ENCODE data around the gene SIVA1.

SIVA1 gene

DNA sequence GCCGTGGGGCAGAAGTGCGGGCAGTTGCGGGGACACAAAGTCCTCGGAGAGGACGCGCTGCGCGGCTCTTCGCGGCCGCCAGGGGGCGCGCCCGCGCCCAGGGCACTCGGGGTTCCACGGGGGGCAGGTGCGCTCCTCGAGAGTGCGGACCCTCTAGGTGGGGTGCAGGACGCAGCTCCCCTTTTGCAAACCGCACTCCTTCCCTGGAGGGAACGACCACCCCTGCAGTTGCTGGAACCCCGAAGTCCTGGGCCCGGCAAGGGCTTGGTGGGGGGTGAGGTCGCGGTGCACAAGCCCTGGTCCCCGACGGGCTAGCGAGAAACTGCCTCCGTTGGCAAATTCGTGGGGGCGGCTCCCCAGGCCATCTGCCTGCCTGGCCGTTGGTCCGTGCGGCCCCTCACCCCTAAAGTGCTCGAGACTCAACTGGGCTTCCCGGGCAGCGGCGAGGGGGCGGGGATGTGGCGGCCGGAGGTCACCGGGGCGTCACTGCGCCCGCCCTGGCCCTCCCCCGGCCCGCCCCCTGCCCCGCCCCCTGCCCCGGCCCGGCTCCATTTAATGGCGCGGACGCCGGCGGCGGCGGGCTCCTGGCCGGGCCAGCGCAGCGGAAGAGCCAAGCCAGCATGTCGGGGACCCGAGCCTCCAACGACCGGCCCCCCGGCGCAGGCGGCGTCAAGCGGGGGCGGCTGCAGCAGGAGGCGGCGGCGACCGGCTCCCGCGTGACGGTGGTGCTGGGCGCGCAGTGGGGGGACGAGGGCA is 29.1 kb upstream of the SIVA1 start, which contains the start of gene ADSS1:
TSS of gene ADSS1 (plus strand) at position 579 of the 756 bp plus-strand sequence. CDS start at position 621, 42 bp downstream.
- Histone ChIP-seq H3K27me3 (ENCODE audit: low read length) (no peaks in the 10 kb centered on the region), H3K4me3 (ENCODE audit: insufficient read depth, low read length, poor library complexity, severe bottlenecking) (peak within 1 kb of the TSS; percentile 56), H4K20me1 (ENCODE audit: low read depth, low read length) (no peaks in the 10 kb centered on the region), H3K9ac (ENCODE audit: low read length) (peak within 1 kb of the TSS; percentile 45; the same call in 1 of the 2 replicates), H3K9me2 (replicated peaks; ENCODE audit: insufficient read depth, low read length) (no peaks in the 10 kb centered on the region), H3F3A (ENCODE audit: insufficient read depth) (no peaks in the 10 kb centered on the region), H3K4me2 (ENCODE audit: low read depth, low read length, poor library complexity, severe bottlenecking) (peak within 1 kb of the TSS; percentile 67), H3K36me3 (ENCODE audit: low read length) (no peaks in the 10 kb centered on the region), H3K79me2 (ENCODE audit: insufficient read depth, low read length) (no peaks in the 10 kb centered on the region), H3K9me3 (ENCODE audit: insufficient read depth, low read length) (no peaks in the 10 kb centered on the region), H2AFZ (ENCODE audit: low read depth, low read length, severe bottlenecking) (peak within 1 kb of the TSS; percentile 68), H3K27ac (ENCODE audit: low read depth, low read length) (no peak within 1 kb of the TSS)
- no peak for TF ChIP-seq EZH2phosphoT487 (conservative IDR thresholded peaks at IDR 0.05; ENCODE audit: low read length)
- TF ChIP-seq CTCF (IDR thresholded peaks at IDR 0.05; ENCODE audit: insufficient read depth, low read length, poor library complexity, severe bottlenecking) = peak; percentile 94

DNA sequence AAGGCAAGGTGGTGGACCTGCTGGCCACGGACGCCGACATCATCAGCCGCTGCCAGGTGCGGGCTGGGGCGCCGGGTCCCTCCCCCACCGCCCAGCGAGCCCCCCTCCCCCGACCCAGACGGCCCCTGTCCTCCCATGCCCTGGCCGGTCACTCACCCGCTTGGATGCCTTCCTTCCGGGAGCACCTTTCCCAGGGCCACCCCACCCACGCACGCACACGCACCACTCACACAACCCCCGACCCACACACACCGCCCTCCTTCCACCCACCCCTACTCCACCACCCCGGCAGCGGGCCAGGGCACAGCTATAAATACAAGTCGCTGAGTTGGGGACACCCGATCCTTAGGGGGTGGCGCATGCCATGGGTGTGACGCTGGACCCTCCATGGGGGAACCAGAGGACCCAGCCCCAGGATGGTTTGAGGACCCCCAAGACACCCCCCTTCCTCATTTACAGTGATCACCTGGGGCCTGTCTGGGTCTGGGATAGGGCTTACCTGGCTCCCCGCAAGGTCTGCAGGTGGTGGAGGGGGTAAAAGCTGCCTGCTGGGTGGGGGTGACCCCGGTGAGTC is 28.5 kb upstream of the SIVA1 start:
- TF ChIP-seq CTCF (IDR thresholded peaks at IDR 0.05; ENCODE audit: insufficient read depth, low read length, poor library complexity, severe bottlenecking) = no peak
- TF ChIP-seq EZH2phosphoT487 (conservative IDR thresholded peaks at IDR 0.05; ENCODE audit: low read length) = no peak
- no peaks in the 10 kb centered on the region for H3K9me2 ChIP-seq (replicated peaks; ENCODE audit: insufficient read depth, low read length)
- no peaks in the 10 kb centered on the region for H4K20me1 ChIP-seq (ENCODE audit: low read depth, low read length)
- H3K36me3 ChIP-seq (ENCODE audit: low read length) = no peaks in the 10 kb centered on the region
- no peaks in the 10 kb centered on the region for H3K9me3 ChIP-seq (ENCODE audit: insufficient read depth, low read length)
- H3K4me3 ChIP-seq (ENCODE audit: insufficient read depth, low read length, poor library complexity, severe bottlenecking) = peak overlapping the region; percentile 56
- peak overlapping the region; percentile 67 for H3K4me2 ChIP-seq (ENCODE audit: low read depth, low read length, poor library complexity, severe bottlenecking)
- H3K79me2 ChIP-seq (ENCODE audit: insufficient read depth, low read length) = no peaks in the 10 kb centered on the region
- no peak overlapping the region for H3K27ac ChIP-seq (ENCODE audit: low read depth, low read length)
- H3K9ac ChIP-seq (ENCODE audit: low read length) = peak overlapping the region; percentile 45; the same call in 1 of the 2 replicates
- H3K27me3 ChIP-seq (ENCODE audit: low read length) = no peaks in the 10 kb centered on the region
- H2AFZ ChIP-seq (ENCODE audit: low read depth, low read length, severe bottlenecking) = no peak overlapping the region
- H3F3A ChIP-seq (ENCODE audit: insufficient read depth) = no peaks in the 10 kb centered on the region

GRCh38 chr14:104724981-104725771 is 27.8 kb upstream of the SIVA1 start:
- Histone ChIP-seq H3F3A (ENCODE audit: insufficient read depth) (no peaks in the 10 kb centered on the region), H3K9me3 (ENCODE audit: insufficient read depth, low read length) (no peaks in the 10 kb centered on the region), H2AFZ (ENCODE audit: low read depth, low read length, severe bottlenecking) (no peak overlapping the region), H3K79me2 (ENCODE audit: insufficient read depth, low read length) (no peaks in the 10 kb centered on the region), H3K27me3 (ENCODE audit: low read length) (no peaks in the 10 kb centered on the region), H3K4me2 (ENCODE audit: low read depth, low read length, poor library complexity, severe bottlenecking) (no peak overlapping the region), H3K36me3 (ENCODE audit: low read length) (no peaks in the 10 kb centered on the region), H4K20me1 (ENCODE audit: low read depth, low read length) (no peaks in the 10 kb centered on the region), H3K4me3 (ENCODE audit: insufficient read depth, low read length, poor library complexity, severe bottlenecking) (no peak overlapping the region), H3K27ac (ENCODE audit: low read depth, low read length) (no peak overlapping the region), H3K9ac (ENCODE audit: low read length) (no peak overlapping the region), H3K9me2 (replicated peaks; ENCODE audit: insufficient read depth, low read length) (no peaks in the 10 kb centered on the region)
- TF ChIP-seq EZH2phosphoT487 (conservative IDR thresholded peaks at IDR 0.05; ENCODE audit: low read length) (no peak), CTCF (IDR thresholded peaks at IDR 0.05; ENCODE audit: insufficient read depth, low read length, poor library complexity, severe bottlenecking) (no peak)

Measured in SU-DHL-6 (cell line).